Glutamatergic neuron (in vitro differentiated cells): ENCODE results near the gene KCNH1. TPM values are rescaled to one million over a fixed set of nuclear protein-coding genes. Genes with fewer than 3 reads are reported as not detected.

Source experiments
- DNase-seq: peaks from one replicate; pipeline ENCODE4 v3.0.0; 2022
- H3K27ac Mint-ChIP-seq: one replicate; pipeline ENCODE4 v1.8.0; 2020; ENCODE audit warnings: mild to moderate bottlenecking, mixed read lengths, inconsistent platforms; ENCODE audit not compliant: unreplicated experiment
- H3K27me3 Mint-ChIP-seq: one replicate; pipeline ENCODE4 v1.8.0; 2020; ENCODE audit warnings: mild to moderate bottlenecking, moderate library complexity, mixed read lengths, inconsistent platforms; ENCODE audit not compliant: unreplicated experiment
- H3K36me3 Mint-ChIP-seq: one replicate; pipeline ENCODE4 v1.8.0; 2020; ENCODE audit warnings: mild to moderate bottlenecking, mixed read lengths, inconsistent platforms; ENCODE audit not compliant: unreplicated experiment
- H3K4me1 Mint-ChIP-seq: one replicate; pipeline ENCODE4 v1.8.0; 2020; ENCODE audit warnings: mild to moderate bottlenecking, low read depth, mixed read lengths, inconsistent platforms; ENCODE audit not compliant: unreplicated experiment
- H3K4me3 Mint-ChIP-seq: one replicate; pipeline ENCODE4 v1.8.0; 2020; ENCODE audit warnings: mild to moderate bottlenecking, mixed read lengths, inconsistent platforms; ENCODE audit not compliant: unreplicated experiment
- H3K9me3 Mint-ChIP-seq: one replicate; pipeline ENCODE4 v1.8.0; 2020; ENCODE audit warnings: mild to moderate bottlenecking, moderate library complexity, mixed read lengths, inconsistent platforms; ENCODE audit not compliant: unreplicated experiment
- CTCF ChIP-seq: fragments of 200-600 bp; sonication (generic); IDR thresholded peaks from one replicate; pipeline ENCODE4 v1.5.0; 2021; ENCODE audit not compliant: partially characterized antibody, unreplicated experiment
- total RNA-seq: library from RNA; stranded (reverse); fragmentation: NEBNext Ultra II Directional; extraction: Animal tissue kit (Norgen Biotek cat#: 25700); gene quantifications from one replicate; pipeline ENCODE4 v1.2.1, GENCODE V29; 2021; ENCODE audit not compliant: unreplicated experiment

Gene KCNH1
- total RNA-seq, 1 donor from 2014 or later = 7.8 TPM

DNA sequence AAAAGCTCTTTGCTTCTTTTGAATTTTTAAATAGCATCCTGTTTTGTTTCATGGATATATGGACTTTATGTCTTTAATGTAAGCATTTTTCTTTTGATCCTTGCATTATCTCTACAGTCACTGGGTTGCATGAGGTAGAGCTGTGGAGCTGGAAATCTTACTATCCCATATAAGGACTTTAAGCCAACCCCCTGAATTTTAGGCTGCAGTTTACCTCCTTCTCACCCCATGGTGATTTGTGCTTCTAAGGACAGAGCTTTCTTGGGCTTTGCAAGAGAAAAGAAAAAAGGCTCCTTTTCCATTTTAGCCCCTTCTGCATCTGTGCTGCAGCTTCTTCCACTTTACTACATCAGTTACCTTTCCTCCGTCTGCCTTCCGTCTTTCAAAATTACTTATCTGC, 431.4 kb downstream of the KCNH1 start:
- DNase-seq = no peak
- H3K4me3 Mint-ChIP-seq = no peak overlapping the region
- peaks cover 6% of the 10 kb centered on the region for H3K4me1 Mint-ChIP-seq
- no peaks in the 10 kb centered on the region for H3K27me3 Mint-ChIP-seq
- H3K36me3 Mint-ChIP-seq = no peaks in the 10 kb centered on the region
- H3K27ac Mint-ChIP-seq = no peak overlapping the region
- no peak for TF ChIP-seq CTCF
- H3K9me3 Mint-ChIP-seq = peaks cover 5% of the 10 kb centered on the region

GRCh38 chr1:210700511-210700910, 433.4 kb downstream of the KCNH1 start:
- no peak for DNase-seq
- Mint-ChIP-seq H3K9me3 (peaks cover 4% of the 10 kb centered on the region), H3K4me1 (peaks cover 9% of the 10 kb centered on the region), H3K27ac (no peak overlapping the region), H3K4me3 (no peak overlapping the region), H3K27me3 (no peaks in the 10 kb centered on the region), H3K36me3 (no peaks in the 10 kb centered on the region)
- TF ChIP-seq CTCF = no peak

- H3K27me3 Mint-ChIP-seq = no peaks in the 10 kb centered on the region
- no peak overlapping the region for H3K4me3 Mint-ChIP-seq
- no peak for TF ChIP-seq CTCF
- H3K9me3 Mint-ChIP-seq = peaks cover 4% of the 10 kb centered on the region
- no peak for DNase-seq
- H3K27ac Mint-ChIP-seq = no peak overlapping the region
- no peaks in the 10 kb centered on the region for H3K36me3 Mint-ChIP-seq
- H3K4me1 Mint-ChIP-seq = peaks cover 9% of the 10 kb centered on the region
These were observed 433.9 kb downstream of the KCNH1 start for GRCh38 chr1:210700083-210700482.

GRCh38 chr1:210698661-210699060, 435.3 kb downstream of the KCNH1 start:
- TF ChIP-seq CTCF = no peak
- no peak overlapping the region for H3K27ac Mint-ChIP-seq
- peaks cover 9% of the 10 kb centered on the region for H3K4me1 Mint-ChIP-seq
- no peak overlapping the region for H3K4me3 Mint-ChIP-seq
- H3K9me3 Mint-ChIP-seq = peaks cover 4% of the 10 kb centered on the region
- no peak for DNase-seq
- H3K27me3 Mint-ChIP-seq = no peaks in the 10 kb centered on the region
- no peaks in the 10 kb centered on the region for H3K36me3 Mint-ChIP-seq

DNA sequence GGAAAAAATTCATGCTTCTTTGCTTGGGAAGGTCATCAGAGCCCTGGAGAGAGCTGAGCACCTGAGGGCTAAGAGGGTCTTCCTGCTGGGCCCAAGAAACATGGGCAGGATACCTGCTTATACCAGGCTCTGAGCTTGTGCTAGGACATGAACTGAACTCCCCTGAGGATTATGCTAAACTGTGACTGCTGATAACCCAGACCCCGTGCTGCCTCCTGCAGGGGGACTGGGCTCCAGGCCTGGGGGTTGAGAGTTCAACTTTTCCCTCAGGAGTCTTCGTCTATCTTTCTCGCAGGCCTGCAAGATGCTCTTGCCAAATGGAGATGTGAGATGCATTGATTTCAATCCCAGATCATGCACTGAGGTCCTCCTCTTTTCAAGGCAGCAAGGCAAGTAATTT, 436.8 kb downstream of the KCNH1 start:
- no peak for TF ChIP-seq CTCF
- H3K9me3 Mint-ChIP-seq = peaks cover 6% of the 10 kb centered on the region
- peaks cover 3% of the 10 kb centered on the region for H3K27me3 Mint-ChIP-seq
- H3K4me1 Mint-ChIP-seq = peaks cover 12% of the 10 kb centered on the region
- H3K27ac Mint-ChIP-seq = no peak overlapping the region
- no peak overlapping the region for H3K4me3 Mint-ChIP-seq
- H3K36me3 Mint-ChIP-seq = no peaks in the 10 kb centered on the region
- DNase-seq = no peak
